Hippocampal formation (tissue), 2 donors: ENCODE data around the gene THAP7.
"Not testable (repeated sequence)": the region's sequence is repeated elsewhere in the genome, so short reads cannot be mapped to it uniquely, and the experiment has no call there.

ENCODE experiments used
- DNase-seq, 2 donors: peaks; one replicate each; lab custom pipeline; 2025; lab: John Stamatoyannopoulos, UW

THAP7 gene

DNA sequence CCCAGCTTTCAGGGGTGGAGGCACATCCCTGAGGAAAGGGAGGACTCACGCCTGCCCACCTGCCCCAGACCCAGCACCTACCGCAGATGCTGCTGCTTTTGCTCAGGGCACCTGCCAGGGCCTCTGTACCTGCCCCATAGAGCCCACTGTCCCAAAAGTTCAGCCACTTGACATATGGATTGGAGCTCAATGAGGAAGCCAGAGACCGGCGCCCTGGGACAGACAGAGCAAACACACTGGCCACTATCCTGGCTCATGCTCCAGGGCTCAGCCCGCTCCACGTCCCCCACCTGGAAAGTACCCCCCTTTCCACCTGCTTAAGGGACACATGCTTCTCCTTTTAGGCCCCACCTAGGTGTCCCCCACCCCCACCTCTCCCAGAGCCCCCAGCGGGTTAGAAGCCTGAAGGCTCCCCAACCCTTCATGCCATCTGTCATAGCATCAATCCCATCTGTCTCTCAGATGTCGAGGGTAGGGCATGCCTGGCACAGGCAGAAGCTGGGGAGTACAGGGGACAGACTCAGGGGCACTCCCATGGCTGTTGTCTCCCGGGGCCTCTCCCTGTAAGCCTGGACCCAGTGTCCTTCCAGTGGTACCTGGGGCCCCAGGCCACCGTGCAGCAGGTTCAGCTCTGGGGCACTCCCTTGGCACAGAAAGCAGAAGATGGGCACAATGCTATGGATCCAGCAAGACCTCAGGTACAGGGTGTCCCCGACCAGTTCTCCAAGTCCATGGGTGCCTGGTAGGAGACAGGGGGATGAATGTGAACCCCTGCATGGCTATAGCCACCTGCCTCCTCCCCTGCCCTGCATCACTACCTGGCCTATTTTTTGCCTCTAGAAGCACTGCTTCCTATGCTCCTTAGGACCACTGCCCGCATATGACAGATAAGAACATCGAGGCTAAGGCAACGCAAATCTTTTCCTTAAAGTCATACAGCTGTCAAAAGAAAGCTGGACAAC is 10.8 kb upstream of the THAP7 start:
- DNase-seq = no peak

DNA sequence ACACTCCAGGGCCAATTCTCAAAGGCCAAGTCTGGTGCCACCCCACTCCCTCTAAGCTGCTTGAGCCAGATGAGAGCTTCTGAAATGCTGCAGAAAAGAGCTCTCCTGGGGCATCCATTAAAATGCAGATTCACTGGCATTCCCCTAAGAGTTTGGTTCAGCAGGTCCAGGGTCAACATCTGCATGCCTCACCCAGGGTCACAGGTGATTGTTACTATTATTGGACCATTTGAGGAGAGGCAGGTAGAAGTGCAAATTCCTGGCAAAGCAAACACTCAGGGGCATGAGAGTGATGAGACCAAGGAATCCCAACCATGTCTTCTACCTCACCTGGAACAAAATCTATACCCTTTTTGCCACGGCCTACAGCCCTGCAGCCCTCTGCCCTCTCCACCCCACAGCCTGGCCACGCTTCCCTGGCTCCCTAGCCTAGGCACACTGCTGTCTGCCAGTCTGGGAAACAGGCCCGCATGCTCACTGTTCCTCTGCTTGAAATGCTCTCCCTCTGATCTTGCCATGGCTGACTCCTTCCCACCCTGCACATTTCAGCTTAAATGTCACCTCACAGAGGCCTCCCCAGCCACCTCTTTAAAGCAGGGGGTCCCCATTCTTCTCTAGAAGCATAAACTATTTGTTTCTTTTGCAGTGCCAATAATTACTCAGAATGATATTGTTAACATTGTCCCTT is 8.7 kb upstream of the THAP7 start:
- DNase-seq = no peak

DNA sequence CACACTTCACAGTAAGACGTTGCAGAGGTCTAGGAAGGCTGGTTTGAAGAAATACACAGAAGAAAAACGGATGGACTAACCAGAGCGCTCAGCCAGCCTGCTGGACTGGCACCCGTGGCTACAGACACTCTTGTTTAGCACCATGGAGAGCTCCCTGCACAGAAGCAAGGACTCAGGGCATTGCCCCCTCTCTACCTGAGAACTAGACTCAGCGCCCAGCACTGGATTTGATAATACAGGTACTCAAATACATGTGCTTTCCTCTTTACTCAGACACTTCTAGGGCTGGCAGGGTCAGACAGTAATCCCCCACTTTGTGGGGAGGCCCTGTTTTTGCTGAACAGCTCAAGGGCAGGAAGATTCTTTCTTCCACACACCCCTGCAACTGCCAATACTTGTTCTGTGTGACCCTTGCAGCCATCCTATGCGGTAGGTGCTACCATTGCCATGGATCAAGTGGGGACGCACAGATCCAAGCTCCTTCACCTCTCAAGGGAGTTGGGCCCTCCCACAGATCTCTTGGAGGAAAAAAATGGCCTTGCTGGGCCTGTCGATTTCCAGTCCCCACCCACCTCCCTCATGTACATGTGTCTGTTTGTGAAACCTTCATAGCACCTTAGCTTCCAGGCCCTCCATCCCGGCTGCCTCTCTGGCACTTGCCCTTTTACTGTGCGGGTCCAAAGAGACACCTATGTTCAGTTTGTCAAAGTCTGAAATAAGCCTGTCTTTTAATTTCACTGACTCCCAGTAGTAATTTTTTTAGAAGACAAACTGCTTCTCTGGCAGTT is 7.9 kb upstream of the THAP7 start:
- DNase-seq = no peak

DNA sequence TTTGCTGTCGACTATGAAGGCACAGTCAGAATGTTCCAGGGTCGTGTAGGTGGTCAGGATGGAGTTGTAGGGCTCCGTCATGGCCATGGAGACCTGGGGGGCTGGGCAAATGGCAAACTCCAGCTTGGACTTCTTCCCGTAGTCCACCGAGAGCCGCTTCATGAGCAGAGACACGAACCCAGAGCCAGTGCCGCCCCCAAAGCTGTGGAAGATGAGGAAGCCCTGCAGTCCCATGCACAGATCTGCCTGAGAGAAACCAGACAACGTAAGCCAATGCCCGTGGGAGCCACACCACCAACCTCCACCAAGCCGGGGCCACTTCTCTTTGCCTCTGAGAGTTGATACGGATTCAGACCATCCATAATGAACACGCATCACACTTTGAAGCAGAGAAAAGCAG is 7.3 kb upstream of the THAP7 start:
- DNase-seq = not testable (repeated sequence)

DNA sequence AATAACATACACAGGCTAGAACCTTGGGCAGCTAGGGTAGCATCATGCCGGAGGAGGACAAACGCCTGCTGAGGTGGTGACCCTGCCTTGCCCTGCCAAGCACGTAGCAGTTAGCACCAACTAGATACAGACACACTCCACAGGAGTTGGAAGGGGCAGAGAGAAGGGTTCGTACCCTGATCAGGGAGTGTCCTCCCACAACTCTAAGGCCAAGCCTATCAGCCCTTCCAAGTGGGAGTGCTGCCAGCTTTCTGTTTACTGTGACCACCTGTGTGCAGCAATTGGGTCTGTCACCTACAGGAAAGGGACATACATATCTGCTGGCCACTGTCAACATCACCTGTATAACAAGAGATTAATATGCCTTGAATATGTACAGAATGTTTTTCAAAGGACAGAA is 1.9 kb upstream of the THAP7 start:
- no peak for DNase-seq

DNA sequence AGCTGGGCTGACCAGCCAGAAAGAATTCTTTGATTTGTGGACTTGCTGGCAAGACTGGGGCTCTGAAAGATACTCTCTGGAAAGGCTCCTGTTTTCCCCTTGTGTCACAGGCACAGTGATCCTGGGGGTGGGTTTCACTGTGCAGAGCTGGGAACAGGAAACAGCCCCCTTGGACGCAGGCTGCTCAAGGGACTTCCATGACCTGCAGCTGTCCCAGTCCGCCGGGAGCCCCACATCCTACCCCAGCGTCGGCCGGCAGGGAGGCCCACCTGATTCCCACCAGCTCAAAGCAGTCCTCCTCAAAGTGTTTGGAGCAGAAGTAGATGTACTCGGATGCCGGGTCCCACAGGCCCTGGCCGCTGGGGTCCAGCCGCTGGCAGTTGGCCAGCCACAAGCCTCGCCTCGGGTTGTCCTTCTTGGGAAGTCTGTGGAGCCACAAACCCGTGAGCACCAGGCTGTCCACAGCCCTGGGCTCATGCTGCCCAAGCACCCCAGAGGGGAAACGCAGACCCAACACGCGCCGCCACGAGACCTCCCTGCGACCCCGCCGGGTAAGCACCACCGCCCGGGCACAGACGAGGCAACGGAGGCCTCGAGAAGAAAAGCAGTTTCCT is 824 bp downstream of the THAP7 start:
- no peak for DNase-seq

DNA sequence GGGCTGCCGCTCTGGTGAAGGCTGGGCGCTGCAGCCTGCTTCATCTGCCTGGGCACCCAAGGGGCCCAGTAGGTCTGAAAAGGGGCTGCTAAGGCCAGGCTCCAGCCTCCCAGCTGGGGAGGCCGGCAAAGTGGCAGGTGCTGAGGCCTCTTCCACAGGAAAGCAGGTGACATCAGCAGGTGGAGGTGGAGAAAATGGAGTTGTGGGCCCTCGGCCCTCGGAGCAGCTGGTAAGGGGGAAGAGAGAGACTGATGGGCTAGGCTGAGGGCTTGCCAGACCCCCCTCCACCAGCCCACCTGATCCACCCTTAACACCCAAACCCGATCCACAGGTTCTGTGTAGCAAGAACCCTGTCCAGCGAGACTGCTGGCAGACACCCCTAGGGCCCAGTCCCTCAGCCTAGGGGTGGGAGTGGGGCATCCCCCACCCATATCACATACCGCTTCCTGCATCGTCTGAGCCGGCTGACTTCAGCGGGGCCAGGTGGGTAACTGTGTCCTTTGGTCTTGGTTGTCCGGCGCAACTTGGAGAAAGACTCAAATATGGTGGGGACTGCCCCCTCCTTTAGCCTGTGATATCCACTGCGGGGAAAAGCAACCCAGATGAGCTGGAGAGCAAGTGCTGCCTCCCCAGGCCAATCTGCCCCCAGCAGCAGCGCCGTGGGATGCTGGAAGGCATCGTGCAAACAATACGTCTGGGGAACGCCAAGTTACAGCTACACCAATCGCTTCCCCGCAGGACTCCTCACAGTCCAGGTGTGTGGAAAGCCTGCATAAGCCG is 1.5 kb downstream of the THAP7 start:
- no peak for DNase-seq

DNA sequence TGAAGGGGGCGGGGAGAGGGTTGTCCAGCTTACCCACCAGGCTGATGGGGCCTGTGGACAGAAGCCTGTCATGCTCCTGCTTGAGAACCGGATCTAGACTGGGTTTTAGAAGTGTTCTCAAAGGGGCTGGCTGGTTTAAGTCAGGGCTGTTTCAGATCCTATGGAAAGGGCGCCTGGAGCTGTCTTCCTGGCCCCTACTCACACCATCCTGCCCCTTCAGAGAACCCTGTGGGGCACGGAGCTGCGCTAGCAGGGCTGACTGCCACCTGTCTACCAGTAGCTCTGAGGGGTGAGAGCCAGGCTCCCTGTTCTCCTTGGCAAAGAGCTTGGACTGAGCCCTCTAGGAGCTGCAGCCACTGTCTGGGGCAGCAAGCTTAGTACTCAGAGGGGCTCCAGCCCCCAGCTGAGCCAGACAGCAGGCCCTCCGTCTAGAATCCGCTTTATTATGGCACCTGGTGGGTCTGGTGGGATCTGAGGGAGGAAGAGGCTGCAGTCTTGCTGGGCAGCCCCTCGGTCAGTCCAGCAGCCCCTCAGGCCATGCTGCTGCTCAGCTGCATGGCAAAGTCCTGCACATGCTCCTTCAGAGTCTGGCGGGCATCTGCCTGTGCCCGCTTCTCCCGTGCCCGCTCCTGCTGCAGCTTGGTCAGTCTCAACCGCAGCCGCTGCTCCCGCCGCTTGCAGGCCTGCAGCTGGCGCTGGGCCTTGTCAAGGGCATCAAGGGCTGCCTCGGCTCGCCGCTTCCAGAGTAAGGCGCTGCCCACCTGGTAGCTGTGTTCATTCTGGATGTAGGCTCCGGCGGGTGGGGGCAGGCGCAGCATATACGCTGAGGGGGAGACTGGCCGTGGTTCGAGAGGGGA is 2.3 kb downstream of the THAP7 start:
- DNase-seq = no peak

DNA sequence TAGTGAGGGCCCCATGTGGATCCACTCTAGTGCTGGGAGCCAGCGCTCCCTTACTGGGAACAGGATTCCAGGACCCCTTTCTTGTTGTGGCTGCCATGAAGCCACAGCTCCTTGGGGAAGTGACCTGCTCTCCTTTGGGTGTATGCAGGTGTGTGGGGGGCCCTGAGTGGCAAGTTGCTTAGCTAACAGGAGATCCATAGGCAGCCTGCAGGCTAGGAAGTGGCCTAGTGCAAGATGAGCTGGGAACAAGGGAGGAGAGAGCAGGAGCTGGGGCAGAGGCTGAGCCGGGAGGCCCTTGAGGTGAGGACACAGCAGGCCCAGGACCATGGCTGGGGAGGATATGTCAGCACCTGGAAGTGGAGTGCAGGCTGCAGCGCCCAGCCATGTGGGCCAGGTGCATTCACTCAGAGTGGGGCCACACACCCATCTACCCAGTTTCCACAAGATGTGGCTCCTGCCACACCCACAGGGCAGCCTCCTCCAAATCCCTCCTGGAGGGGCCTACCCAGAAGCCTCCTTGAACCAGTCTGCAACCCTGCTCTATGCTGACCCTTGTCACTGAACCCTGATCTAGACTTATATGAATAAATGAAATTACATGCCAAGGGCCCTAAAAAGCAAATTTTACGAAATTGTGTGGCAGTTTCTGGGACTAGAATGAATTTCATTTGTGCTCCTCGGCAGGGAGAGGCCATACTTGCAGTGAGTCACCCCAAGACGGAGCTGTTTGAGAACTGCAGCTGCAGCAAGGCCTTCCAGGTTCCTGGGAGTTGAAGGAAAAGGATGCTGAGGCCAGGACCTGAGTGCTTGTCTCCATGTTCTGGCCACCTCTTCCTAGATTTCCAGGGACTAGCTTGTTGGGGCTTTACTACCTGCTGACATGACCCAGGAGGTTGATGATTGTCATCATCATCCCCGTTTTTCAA is 3.2 kb downstream of the THAP7 start:
- DNase-seq = no peak

DNA sequence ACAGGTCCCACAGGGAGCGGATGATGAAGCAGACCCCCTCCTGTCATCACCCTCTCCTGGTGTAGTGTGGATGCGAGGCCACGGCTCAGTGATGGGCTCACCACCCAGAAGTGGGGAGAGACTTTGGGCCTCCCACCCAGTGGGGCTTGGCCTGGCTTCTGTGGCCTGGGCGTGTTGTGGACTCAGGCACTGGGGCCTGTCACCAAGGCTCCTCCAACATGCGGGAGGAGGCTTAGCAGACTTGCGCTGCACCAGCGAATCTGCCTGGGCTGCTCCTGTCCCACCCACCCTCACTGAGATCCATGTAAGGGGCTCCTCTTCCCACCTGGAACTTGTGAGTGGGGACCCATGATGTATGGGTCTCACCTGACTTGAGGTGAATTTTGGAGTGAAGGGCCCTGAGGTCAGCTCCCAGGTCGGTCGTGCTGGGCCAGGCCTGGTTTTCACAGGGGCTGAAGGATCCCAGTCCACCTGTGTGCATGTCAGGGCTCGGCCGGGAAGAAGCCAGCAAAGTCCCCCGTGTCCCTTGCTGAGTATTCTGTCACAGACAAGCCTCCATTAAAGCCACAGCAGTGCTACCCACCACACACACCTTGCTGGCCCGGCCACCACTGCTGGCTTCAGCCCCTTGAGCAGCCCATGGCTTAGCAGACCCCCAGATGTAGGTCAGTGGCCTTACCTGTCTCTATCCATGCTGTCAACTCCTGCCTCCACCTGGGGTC is 4.2 kb downstream of the THAP7 start:
- DNase-seq = no peak

DNA sequence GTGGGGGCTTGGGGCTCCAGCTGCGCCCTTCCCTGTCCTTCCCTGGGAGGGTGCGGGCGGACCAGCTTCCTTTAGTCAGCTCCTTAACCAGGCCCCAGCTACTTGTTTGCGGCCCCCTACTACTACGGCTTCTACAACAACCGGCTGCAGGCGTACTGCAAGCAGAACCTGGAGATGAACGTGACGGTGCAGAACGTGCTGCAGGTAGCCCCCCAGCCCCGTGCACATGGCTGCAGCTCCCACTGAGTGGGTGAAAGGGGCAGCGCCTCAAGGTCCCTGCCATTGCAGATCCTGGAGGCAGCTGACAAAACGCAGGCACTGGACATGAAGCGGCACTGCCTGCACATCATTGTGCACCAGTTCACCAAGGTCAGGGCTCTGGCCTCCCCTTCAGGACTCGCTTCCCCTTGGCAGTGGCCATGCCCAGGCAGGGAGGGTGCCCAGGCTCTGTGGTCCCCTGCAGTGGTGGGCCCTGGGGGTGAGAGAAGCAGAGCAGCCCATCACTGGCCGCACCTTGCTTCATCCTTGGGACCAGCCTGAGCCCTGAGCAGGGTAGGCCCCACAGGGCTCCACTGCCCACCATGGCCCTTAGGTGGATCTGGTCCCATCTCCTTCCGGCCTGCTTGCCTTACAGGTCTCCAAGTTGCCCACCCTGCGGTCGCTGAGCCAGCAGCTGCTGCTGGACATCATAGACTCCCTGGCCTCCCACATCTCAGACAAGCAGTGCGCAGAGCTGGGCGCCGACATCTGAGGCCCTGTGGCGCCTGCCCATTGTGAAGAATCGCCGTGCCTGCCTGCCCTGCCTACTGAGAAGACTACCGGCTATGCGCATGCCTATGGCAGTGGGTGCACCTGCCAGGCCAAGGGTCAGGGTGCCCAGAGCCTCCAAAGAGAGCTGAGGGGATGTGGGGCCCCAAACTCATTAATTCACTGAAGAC is 5.1 kb downstream of the THAP7 start:
- DNase-seq = no peak

DNA sequence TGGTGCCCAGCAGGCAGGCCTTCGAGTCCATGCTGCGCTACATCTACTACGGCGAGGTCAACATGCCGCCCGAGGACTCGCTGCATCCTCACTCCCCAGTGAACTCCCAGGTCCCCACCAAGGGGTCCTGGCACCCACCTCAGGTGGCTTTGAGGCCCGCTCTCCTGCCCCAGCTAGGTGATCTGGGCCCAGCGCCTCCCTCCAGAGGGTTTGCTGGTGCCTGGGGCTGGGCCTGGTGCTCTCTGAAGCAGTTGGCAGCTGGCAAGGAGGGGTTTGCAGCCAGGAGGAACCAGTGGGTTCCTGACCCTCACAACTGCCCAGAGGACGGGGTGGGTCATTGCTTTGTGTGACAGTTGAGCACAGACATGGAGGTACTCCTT is 5.9 kb downstream of the THAP7 start:
- DNase-seq = no peak

DNA sequence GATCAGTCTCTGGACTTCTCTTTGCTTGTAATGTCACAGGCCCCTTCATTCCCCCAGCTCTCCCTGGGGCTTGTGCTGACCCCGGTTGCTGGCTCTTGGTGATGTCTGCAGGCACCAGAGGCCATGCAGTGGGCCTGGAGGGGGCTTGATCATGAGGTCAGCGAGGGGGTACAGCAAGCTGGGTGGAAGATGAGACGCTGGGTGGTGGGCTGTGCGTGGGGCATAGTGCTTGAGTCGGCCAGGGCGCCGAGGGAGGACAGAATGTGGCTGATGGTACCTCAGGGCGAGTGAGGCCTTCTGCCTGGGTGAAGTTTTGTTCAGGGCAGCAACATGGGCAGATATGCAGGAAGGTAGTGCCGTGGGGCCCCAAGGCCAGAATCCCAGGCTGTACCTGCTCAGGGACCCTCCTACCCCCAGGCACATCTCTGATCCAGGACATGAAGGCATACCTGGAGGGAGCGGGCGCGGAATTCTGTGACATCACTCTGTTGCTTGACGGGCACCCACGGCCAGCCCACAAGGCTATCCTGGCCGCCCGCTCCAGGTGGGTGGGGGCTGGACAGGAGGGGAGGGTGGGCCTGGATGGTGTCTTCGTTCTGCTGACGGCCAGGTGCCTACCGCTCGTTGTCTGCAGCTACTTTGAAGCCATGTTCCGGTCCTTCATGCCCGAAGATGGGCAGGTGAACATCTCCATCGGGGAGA is 6.4 kb downstream of the THAP7 start:
- DNase-seq = no peak

DNA sequence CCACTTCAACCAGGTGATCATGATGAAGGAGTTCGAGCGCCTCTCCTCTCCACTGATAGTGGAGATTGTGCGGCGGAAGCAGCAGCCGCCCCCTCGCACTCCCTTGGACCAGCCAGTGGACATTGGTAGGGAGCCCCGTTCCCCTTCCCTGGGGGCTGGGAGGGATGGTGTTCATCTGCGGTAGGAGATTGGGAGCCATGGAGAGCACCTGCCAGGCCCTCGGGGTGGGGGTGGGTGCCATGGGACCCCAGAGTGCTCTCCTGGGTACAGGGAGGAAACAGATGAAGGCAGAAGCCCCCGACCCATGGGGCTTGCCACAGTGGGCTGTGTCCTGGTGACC is 7.0 kb downstream of the THAP7 start:
- DNase-seq = no peak

DNA sequence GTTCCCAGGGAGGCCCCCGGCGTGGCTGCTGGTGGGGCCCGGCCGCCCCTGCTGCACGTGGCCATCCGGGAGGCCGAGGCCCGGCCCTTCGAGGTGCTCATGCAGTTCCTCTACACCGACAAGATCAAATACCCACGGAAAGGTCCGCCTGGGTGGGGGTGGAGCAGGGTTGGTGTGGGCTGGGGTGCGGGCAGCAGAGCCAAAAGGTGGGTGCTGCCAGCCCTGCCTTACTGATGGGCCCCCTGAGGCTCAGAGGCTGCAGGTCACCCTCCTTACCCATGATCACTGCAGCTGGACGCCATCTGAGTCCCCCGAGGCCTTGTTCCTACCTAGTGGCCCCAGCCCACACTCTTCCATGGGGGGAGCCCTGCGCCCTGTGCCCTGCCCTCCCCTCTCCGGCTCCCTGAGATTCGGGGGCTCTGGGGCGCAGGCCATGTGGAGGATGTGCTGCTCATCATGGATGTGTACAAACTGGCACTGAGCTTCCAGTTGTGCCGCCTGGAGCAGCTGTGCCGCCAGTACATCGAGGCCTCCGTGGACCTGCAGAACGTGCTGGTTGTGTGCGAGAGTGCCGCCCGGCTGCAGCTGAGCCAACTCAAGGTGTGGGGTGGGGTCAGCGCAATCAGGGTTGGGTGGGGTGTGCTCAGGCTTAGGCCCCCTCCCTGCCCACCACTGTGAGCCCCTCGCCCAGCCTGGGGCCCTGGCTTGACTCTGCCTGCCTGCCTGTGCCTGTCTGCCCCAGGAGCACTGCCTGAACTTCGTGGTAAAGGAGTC is 7.6 kb downstream of the THAP7 start:
- no peak for DNase-seq
